Measurements from ENCODE around the gene MIDN. TPM values are rescaled to one million over a fixed set of nuclear protein-coding genes. Genes with fewer than 3 reads are reported as not detected.
A peak's percentile ranks its signal among the peaks of the same experiment; 100 is the strongest.

Gene MIDN
- total RNA-seq, 1 donor from 2014 or later, result 325 TPM

DNA sequence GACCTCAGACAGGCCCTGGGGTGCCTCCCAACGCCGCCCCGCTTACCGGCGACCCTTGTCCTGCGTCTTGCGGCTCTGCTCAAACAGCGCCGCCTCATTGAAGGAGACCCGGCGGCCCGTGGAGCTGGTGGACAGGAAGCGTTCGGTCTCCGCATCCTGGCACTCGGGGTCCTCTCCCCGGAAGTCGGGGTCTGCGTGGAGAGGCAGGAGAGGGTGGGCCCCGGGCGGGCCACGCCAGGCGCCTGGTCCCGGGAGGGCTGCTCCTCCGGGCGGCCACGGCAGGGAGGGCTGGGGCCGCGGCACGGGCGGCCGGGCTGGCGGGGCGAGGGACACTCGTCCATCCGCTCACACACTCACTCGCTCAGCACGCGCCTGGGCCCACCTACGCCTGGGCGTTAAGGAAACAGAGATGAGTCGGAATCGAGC is 13.4 kb upstream of the MIDN start:
- peaks cover 15% of the 10 kb centered on the region for H3K9me3 Mint-ChIP-seq (ENCODE audit: unreplicated experiment)
- TF ChIP-seq CTCF (IDR thresholded peaks at IDR 0.05; ENCODE audit: partially characterized antibody, unreplicated experiment), result no peak
- H3K4me3 Mint-ChIP-seq (ENCODE audit: unreplicated experiment), result no peak overlapping the region
- H3K27ac Mint-ChIP-seq (ENCODE audit: unreplicated experiment), result no peak overlapping the region
- no peaks in the 10 kb centered on the region for H3K36me3 Mint-ChIP-seq (ENCODE audit: unreplicated experiment)
- peaks cover 15% of the 10 kb centered on the region for H3K27me3 Mint-ChIP-seq (ENCODE audit: unreplicated experiment)
- H3K4me1 Mint-ChIP-seq (ENCODE audit: low read depth, unreplicated experiment), result peaks cover 6% of the 10 kb centered on the region
- no peak for DNase-seq

DNA sequence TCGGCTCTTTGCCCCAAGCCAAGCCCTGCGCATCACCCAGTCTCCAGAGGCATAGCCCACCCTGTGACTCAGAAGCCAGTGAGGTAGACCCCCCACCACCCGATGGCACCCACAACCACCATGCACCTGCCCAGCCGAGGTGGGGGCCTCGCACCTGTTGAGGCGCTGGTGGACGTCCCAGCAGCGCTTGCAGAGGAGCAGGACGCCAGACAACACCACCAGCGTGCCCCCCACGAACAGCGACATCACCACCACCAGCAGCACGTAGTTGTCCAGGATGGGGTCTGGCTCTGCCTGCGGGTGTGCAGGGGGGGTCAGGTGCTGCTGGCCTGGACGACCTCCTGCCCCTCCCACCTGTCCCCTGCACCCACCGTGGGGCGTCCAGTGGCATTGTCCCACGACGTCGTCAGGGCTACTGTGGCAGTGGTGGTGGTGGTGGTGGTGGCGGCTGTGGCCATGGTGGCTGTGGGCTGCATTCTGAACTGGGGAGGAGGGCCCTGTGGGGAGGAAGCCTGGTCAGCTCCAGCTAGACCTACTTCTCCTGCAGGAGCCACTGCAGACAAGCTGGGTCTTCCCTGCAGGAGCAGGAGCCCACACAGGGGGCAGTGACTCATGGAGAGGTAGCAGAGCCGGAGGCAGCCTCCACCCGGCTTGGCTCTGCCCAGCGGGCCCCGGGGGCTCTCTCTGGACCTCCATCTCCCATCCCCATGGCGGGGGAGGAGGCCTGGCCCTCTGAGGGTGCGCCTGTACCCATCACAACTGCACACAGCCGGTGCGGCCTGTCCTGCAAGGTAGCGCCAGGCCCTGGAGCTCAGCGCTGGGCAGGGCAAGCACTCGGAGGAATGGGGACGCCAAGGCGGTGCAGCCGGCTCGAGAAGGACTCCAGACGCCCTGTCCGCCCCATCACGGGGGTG is 12.5 kb upstream of the MIDN start:
- peaks cover 6% of the 10 kb centered on the region for H3K4me1 Mint-ChIP-seq (ENCODE audit: low read depth, unreplicated experiment)
- DNase-seq, result no peak
- no peaks in the 10 kb centered on the region for H3K36me3 Mint-ChIP-seq (ENCODE audit: unreplicated experiment)
- H3K4me3 Mint-ChIP-seq (ENCODE audit: unreplicated experiment), result peak overlapping the region; percentile 42
- no peak for TF ChIP-seq CTCF (IDR thresholded peaks at IDR 0.05; ENCODE audit: partially characterized antibody, unreplicated experiment)
- no peak overlapping the region for H3K27ac Mint-ChIP-seq (ENCODE audit: unreplicated experiment)
- peaks cover 15% of the 10 kb centered on the region for H3K9me3 Mint-ChIP-seq (ENCODE audit: unreplicated experiment)
- peaks cover 15% of the 10 kb centered on the region for H3K27me3 Mint-ChIP-seq (ENCODE audit: unreplicated experiment)

DNA sequence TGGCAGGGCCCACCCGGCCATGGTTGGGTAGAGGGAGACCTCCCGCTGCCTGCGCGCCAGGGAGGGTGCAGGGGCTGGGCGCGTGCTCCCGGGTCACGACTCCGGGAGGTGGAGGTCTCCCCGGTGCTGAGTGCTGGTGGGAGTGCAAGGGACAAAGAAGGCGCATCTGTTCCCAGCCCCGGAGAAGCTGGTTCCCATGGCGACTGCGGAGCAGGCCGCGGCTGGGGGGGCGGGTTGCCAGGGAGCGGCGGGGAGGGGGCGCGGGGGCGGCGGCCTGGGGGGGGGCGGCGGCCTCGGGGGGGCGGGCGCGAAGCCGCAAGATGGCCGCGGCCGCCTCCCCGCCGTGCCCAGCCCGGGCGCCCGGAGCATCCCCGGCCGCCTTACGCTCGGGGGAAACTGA is 11.8 kb upstream of the MIDN start:
- no peak for TF ChIP-seq CTCF (IDR thresholded peaks at IDR 0.05; ENCODE audit: partially characterized antibody, unreplicated experiment)
- Mint-ChIP-seq H3K27ac (ENCODE audit: unreplicated experiment) (no peak overlapping the region), H3K27me3 (ENCODE audit: unreplicated experiment) (peaks cover 18% of the 10 kb centered on the region), H3K9me3 (ENCODE audit: unreplicated experiment) (peaks cover 18% of the 10 kb centered on the region), H3K36me3 (ENCODE audit: unreplicated experiment) (no peaks in the 10 kb centered on the region), H3K4me3 (ENCODE audit: unreplicated experiment) (no peak overlapping the region), H3K4me1 (ENCODE audit: low read depth, unreplicated experiment) (peaks cover 8% of the 10 kb centered on the region)
- peak; percentile 70 for DNase-seq

DNA sequence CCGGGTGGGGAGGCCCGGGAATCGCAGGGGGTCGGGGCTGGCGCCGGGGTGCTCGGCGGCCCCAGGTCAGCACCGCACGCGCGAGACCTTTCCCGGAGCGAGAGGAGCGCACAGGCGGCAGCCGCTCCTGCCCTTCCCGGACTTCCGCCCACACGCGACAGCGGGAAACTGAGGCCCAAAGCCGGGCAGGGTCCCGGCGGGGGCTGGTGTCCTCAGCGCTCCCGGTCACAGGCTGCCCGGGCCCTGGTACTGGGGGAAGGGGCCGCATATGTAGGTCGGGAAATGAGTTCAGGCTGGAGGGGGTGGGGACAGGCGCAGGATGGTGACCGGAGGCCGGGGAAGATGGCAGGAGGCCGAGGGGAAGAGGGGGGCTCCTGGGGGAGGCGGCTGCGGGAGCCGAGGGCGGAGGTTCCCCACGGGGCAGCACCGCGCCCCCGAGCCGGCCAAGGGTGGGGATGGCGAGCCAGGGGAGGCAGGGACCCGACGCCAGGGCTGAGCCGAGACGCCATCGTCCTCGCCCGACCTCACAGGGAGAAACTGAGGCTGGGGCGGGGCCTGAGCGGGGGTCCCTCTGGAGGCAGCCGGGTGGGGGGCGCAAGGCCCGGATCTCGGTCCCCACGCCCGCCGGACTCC is 11.2 kb upstream of the MIDN start:
- Mint-ChIP-seq H3K27me3 (ENCODE audit: unreplicated experiment) (peaks cover 20% of the 10 kb centered on the region), H3K4me3 (ENCODE audit: unreplicated experiment) (peak overlapping the region; percentile 52), H3K9me3 (ENCODE audit: unreplicated experiment) (peaks cover 18% of the 10 kb centered on the region), H3K4me1 (ENCODE audit: low read depth, unreplicated experiment) (peaks cover 6% of the 10 kb centered on the region), H3K36me3 (ENCODE audit: unreplicated experiment) (no peaks in the 10 kb centered on the region), H3K27ac (ENCODE audit: unreplicated experiment) (no peak overlapping the region)
- no peak for DNase-seq
- TF ChIP-seq CTCF (IDR thresholded peaks at IDR 0.05; ENCODE audit: partially characterized antibody, unreplicated experiment), result no peak
